PFSK-1 (cell line): ENCODE results near the gene TTC39C.

Experiments used
- FOXP2 ChIP-seq: optimal IDR thresholded peaks from 2 replicates; pipeline ENCODE3; 2011; ENCODE audit warnings: borderline replicate concordance, control low read depth, inconsistent platforms; ENCODE audit not compliant: insufficient read depth; ENCODE audit errors: extremely low read length, extremely low read depth
- POLR2AphosphoS5 ChIP-seq: IDR thresholded peaks from 2 replicates; pipeline ENCODE4 v1.6.1; 2012; ENCODE audit warnings: low read depth, mild to moderate bottlenecking, control low read depth, low read length, moderate library complexity
- SIN3A ChIP-seq: IDR thresholded peaks from 2 replicates; pipeline ENCODE4 v1.6.1; 2012; ENCODE audit warnings: mild to moderate bottlenecking, low read length, moderate library complexity, borderline replicate concordance; ENCODE audit not compliant: insufficient read depth
- TAF1 ChIP-seq: IDR thresholded peaks from 2 replicates; pipeline ENCODE4 v1.6.1; 2012; ENCODE audit warnings: low read length, control low read depth, borderline replicate concordance; ENCODE audit not compliant: insufficient read depth
- TF ChIP-seq, protein P1 (sequence below), 2 experiments: IDR thresholded peaks; 2 replicates each; pipeline versions ENCODE4 v1.6.1 to v1.8.0; 2011 to 2012; ENCODE audit warnings: low read depth in 2 of 2, low read length in 2 of 2, control low read depth in 1 of 2, inconsistent platforms in 1 of 2, mild to moderate bottlenecking in 1 of 2, moderate library complexity in 1 of 2; ENCODE audit not compliant: insufficient read depth in 1 of 2

DNA sequence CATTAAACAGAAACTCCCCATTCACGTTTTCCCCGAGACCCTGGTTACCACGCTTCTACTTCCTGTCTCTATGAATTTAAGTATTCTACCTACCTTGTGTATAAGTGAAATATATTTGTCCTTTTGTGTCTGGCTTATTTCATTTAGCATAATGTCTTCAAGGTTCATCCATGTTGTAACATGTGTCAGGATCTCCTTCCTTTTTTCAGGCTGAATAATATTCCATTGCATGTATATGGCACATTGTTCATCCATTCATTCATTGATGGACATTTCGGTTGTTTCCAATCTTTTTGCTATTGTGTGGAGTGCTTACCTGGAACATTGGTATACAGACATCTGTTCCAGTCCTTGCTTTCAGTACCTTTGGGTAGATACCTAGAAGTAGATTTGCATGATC, 106.1 kb downstream of the TTC39C start:
- TF ChIP-seq POLR2AphosphoS5 = no peak
- no peak for TF ChIP-seq SIN3A
- TF ChIP-seq TAF1 = no peak
- no peak for TF ChIP-seq FOXP2
- TF ChIP-seq, protein P1, sequence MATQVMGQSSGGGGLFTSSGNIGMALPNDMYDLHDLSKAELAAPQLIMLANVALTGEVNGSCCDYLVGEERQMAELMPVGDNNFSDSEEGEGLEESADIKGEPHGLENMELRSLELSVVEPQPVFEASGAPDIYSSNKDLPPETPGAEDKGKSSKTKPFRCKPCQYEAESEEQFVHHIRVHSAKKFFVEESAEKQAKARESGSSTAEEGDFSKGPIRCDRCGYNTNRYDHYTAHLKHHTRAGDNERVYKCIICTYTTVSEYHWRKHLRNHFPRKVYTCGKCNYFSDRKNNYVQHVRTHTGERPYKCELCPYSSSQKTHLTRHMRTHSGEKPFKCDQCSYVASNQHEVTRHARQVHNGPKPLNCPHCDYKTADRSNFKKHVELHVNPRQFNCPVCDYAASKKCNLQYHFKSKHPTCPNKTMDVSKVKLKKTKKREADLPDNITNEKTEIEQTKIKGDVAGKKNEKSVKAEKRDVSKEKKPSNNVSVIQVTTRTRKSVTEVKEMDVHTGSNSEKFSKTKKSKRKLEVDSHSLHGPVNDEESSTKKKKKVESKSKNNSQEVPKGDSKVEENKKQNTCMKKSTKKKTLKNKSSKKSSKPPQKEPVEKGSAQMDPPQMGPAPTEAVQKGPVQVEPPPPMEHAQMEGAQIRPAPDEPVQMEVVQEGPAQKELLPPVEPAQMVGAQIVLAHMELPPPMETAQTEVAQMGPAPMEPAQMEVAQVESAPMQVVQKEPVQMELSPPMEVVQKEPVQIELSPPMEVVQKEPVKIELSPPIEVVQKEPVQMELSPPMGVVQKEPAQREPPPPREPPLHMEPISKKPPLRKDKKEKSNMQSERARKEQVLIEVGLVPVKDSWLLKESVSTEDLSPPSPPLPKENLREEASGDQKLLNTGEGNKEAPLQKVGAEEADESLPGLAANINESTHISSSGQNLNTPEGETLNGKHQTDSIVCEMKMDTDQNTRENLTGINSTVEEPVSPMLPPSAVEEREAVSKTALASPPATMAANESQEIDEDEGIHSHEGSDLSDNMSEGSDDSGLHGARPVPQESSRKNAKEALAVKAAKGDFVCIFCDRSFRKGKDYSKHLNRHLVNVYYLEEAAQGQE (IDR thresholded peaks at IDR 0.05; ENCODE audit: insufficient read depth in 1 of 2, low read depth in 2 of 2, low read length in 2 of 2) = no peak
